HL-60 (cell line): ENCODE results near the gene RAP1GAP2.

Source experiments
- CTCF ChIP-seq: IDR thresholded peaks from one replicate; pipeline ENCODE4 v1.5.1; 2011; ENCODE audit warnings: low read length, control low read depth, inconsistent platforms; ENCODE audit not compliant: insufficient read depth
- GABPA ChIP-seq: IDR thresholded peaks from 2 replicates; pipeline ENCODE4 v1.6.1; 2012; ENCODE audit warnings: low read depth
- POLR2AphosphoS5 ChIP-seq: IDR thresholded peaks from 2 replicates; pipeline ENCODE4 v1.6.1; 2012; ENCODE audit warnings: low read depth
- REST ChIP-seq: IDR thresholded peaks from 2 replicates; pipeline ENCODE4 v1.6.1; 2012; ENCODE audit warnings: low read depth; ENCODE audit not compliant: insufficient replicate concordance
- SPI1 ChIP-seq: IDR thresholded peaks from 2 replicates; pipeline ENCODE4 v1.6.1; 2012; ENCODE audit warnings: low read depth, mild to moderate bottlenecking, borderline replicate concordance

GRCh38 chr17:3034578-3034920 is 238.3 kb downstream of the RAP1GAP2 start:
- TF ChIP-seq CTCF (no peak), POLR2AphosphoS5 (no peak), REST (no peak), GABPA (no peak), SPI1 (no peak)
